Forelimb muscle (tissue), 1 donor: ENCODE measurements around the gene CHST4. TPM values are rescaled to one million over a fixed set of nuclear protein-coding genes. Genes with fewer than 3 reads are reported as not detected.
"Not testable (repeated sequence)": the region's sequence is repeated elsewhere in the genome, so short reads cannot be mapped to it uniquely, and the experiment has no call there.

Experiments
- DNase-seq: peaks from one replicate; pipeline ENCODE4 v3.0.0-alpha.2; 2013; ENCODE audit warnings: low read depth
- polyA plus RNA-seq: library from polyadenylated mRNA; unstranded; fragments of 120-200 nt; gene quantifications from one replicate; pipeline ENCODE4 v1.2.1, GENCODE V29; 2013; ENCODE audit not compliant: insufficient read length

Gene CHST4
- polyA plus RNA-seq, 1 donor, result not detected

GRCh38 chr16:71524566-71525553, 1.4 kb upstream of the CHST4 start:
- no peak for DNase-seq

GRCh38 chr16:71528257-71528656, 2.0 kb downstream of the CHST4 start:
- DNase-seq, result no peak

GRCh38 chr16:71528863-71529262, 2.6 kb downstream of the CHST4 start:
- DNase-seq, result no peak

GRCh38 chr16:71532366-71532765, 6.1 kb downstream of the CHST4 start:
- no peak for DNase-seq

GRCh38 chr16:71536752-71537499, 10.7 kb downstream of the CHST4 start:
- no peak for DNase-seq

GRCh38 chr16:71537643-71538042, 11.4 kb downstream of the CHST4 start:
- no peak for DNase-seq

- no peak for DNase-seq
Observed at GRCh38 chr16:71542377-71542776, 16.2 kb downstream of the CHST4 start.

- DNase-seq, result no peak
Observed at GRCh38 chr16:71547168-71547567, 20.9 kb downstream of the CHST4 start.

- no peak for DNase-seq
Observed at GRCh38 chr16:71552698-71553503, 26.7 kb downstream of the CHST4 start.

- DNase-seq, result no peak
Observed at GRCh38 chr16:71555230-71555891, 29.1 kb downstream of the CHST4 start.

GRCh38 chr16:71557299-71557698, 31.1 kb downstream of the CHST4 start:
- no peak for DNase-seq

- no peak for DNase-seq
Observed at GRCh38 chr16:71557954-71558582, 31.8 kb downstream of the CHST4 start.

GRCh38 chr16:71559855-71560254, 33.6 kb downstream of the CHST4 start:
- no peak for DNase-seq

GRCh38 chr16:71561886-71562285, 35.7 kb downstream of the CHST4 start:
- not testable (repeated sequence) for DNase-seq

GRCh38 chr16:71562552-71562951, 36.3 kb downstream of the CHST4 start:
- DNase-seq, result no peak

GRCh38 chr16:71564335-71564967, 38.2 kb downstream of the CHST4 start:
- DNase-seq, result peak; percentile 73

- DNase-seq, result no peak
Observed at GRCh38 chr16:71565812-71566700, 39.8 kb downstream of the CHST4 start.

- DNase-seq, result no peak
Observed at GRCh38 chr16:71567931-71568330, 41.7 kb downstream of the CHST4 start.

- no peak for DNase-seq
Observed at GRCh38 chr16:71568551-71568950, 42.3 kb downstream of the CHST4 start.
